ENCODE results near the gene ZNF215.
"Not testable (repeated sequence)": the region's sequence is repeated elsewhere in the genome, so short reads cannot be mapped to it uniquely, and the experiment has no call there.

Gene ZNF215

GRCh38 chr11:6926208-6927029 is at the start of gene ZNF215:
Gene ZNF215 (plus strand): TSS chr11:6926426. CDS start chr11:6932273, 5,847 bp downstream.
- DNase-seq (ENCODE audit: low read depth in 2 of 2): peak in 1 of 2 donors; percentile 20

- no peak for DNase-seq (ENCODE audit: low read depth in 2 of 2)
Observed at GRCh38 chr11:6876914-6877313, 49.3 kb upstream of the ZNF215 start.

GRCh38 chr11:6882751-6883150 is 43.5 kb upstream of the ZNF215 start:
- no peak for DNase-seq (ENCODE audit: low read depth in 2 of 2)

- DNase-seq (ENCODE audit: low read depth in 2 of 2): not testable (repeated sequence)
Observed at GRCh38 chr11:6887711-6888110, 38.5 kb upstream of the ZNF215 start.

GRCh38 chr11:6888830-6889229 is 37.4 kb upstream of the ZNF215 start:
- DNase-seq (ENCODE audit: low read depth in 2 of 2): no peak

GRCh38 chr11:6889835-6890234 is 36.4 kb upstream of the ZNF215 start:
- DNase-seq (ENCODE audit: low read depth in 2 of 2): no peak

GRCh38 chr11:6892400-6892799 is 33.8 kb upstream of the ZNF215 start, which contains the start of gene OR2D2:
Gene OR2D2 (minus strand): TSS chr11:6892500. CDS start chr11:6892500, 0 bp downstream.
- no peak for DNase-seq (ENCODE audit: low read depth in 2 of 2)

GRCh38 chr11:6894097-6894496 is 32.1 kb upstream of the ZNF215 start:
- no peak for DNase-seq (ENCODE audit: low read depth in 2 of 2)

GRCh38 chr11:6895010-6895409 is 31.2 kb upstream of the ZNF215 start:
- DNase-seq (ENCODE audit: low read depth in 2 of 2): no peak

- no peak for DNase-seq (ENCODE audit: low read depth in 2 of 2)
Observed at GRCh38 chr11:6898911-6899310, 27.3 kb upstream of the ZNF215 start.

- DNase-seq (ENCODE audit: low read depth in 2 of 2): no peak
Observed at GRCh38 chr11:6900327-6900999, 25.8 kb upstream of the ZNF215 start.

GRCh38 chr11:6904804-6905203 is 21.4 kb upstream of the ZNF215 start:
- not testable (repeated sequence) for DNase-seq (ENCODE audit: low read depth in 2 of 2)

GRCh38 chr11:6911378-6911777 is 14.8 kb upstream of the ZNF215 start:
- no peak for DNase-seq (ENCODE audit: low read depth in 2 of 2)

GRCh38 chr11:6911948-6912347 is 14.3 kb upstream of the ZNF215 start:
- no peak for DNase-seq (ENCODE audit: low read depth in 2 of 2)

GRCh38 chr11:6919698-6920097 is 6.5 kb upstream of the ZNF215 start:
- DNase-seq (ENCODE audit: low read depth in 2 of 2): no peak

GRCh38 chr11:6920702-6921101 is 5.5 kb upstream of the ZNF215 start, which contains the start of gene OR2D3:
Gene OR2D3 (plus strand): TSS chr11:6921002. CDS start chr11:6921002, 0 bp downstream.
- no peak for DNase-seq (ENCODE audit: low read depth in 2 of 2)

GRCh38 chr11:6925007-6925577 is 1.1 kb upstream of the ZNF215 start:
- DNase-seq (ENCODE audit: low read depth in 2 of 2): no peak

GRCh38 chr11:6925636-6926207 is 504 bp upstream of the ZNF215 start:
- DNase-seq (ENCODE audit: low read depth in 2 of 2): no peak

GRCh38 chr11:6927030-6927617 is 898 bp downstream of the ZNF215 start:
- DNase-seq (ENCODE audit: low read depth in 2 of 2): no peak

GRCh38 chr11:6928916-6929315 is 2.7 kb downstream of the ZNF215 start:
- DNase-seq (ENCODE audit: low read depth in 2 of 2): no peak

GRCh38 chr11:6931146-6931713 is 5.0 kb downstream of the ZNF215 start:
- DNase-seq (ENCODE audit: low read depth in 2 of 2): no peak

Measured in activated CD4-positive, alpha-beta T cell treated with anti-CD3 and anti-CD28 coated beads for 24 hours (primary cell).